Renal pelvis (tissue), 4 donors: Measurements from ENCODE around the gene TPRG1L. TPM values are rescaled to one million over a fixed set of nuclear protein-coding genes. Genes with fewer than 3 reads are reported as not detected.

ENCODE experiments used
- DNase-seq: peaks from one replicate; pipeline ENCODE4 v3.0.0-alpha.2; 2013
- polyA plus RNA-seq, 3 donors: library from polyadenylated mRNA; unstranded; fragments of 120-200 nt; gene quantifications; one replicate each; pipeline ENCODE4 v1.2.1, GENCODE V29; 2013; ENCODE audit not compliant: insufficient read length in 3 of 3

TPRG1L gene
- polyA plus RNA-seq, 3 donors: 39.8 to 46.1 (median 41.1) TPM

- no peak for DNase-seq
Measured at GRCh38 chr1:3623441-3624199, 1.2 kb upstream of the TPRG1L start.

- DNase-seq: no peak
Measured at GRCh38 chr1:3625151-3625907, 514 bp downstream of the TPRG1L start.

GRCh38 chr1:3626025-3626424, 1.2 kb downstream of the TPRG1L start:
- DNase-seq: no peak

GRCh38 chr1:3627515-3628253, 2.9 kb downstream of the TPRG1L start:
- no peak for DNase-seq

GRCh38 chr1:3628445-3628844, 3.6 kb downstream of the TPRG1L start:
- no peak for DNase-seq

GRCh38 chr1:3629561-3630160, 4.8 kb downstream of the TPRG1L start:
- DNase-seq: no peak

- DNase-seq: no peak
Measured at GRCh38 chr1:3630161-3630611, 5.4 kb downstream of the TPRG1L start.

GRCh38 chr1:3630914-3631313, 6.1 kb downstream of the TPRG1L start:
- DNase-seq: no peak

GRCh38 chr1:3631320-3632260, 6.8 kb downstream of the TPRG1L start:
- no peak for DNase-seq

GRCh38 chr1:3632298-3632697, 7.5 kb downstream of the TPRG1L start:
- no peak for DNase-seq

- DNase-seq: no peak
Measured at GRCh38 chr1:3632716-3633343, 8.0 kb downstream of the TPRG1L start.

- DNase-seq: no peak
Measured at GRCh38 chr1:3633344-3634058, 8.7 kb downstream of the TPRG1L start.

GRCh38 chr1:3634059-3634800, 9.4 kb downstream of the TPRG1L start:
- DNase-seq: no peak

GRCh38 chr1:3636080-3636479, 11.3 kb downstream of the TPRG1L start:
- DNase-seq: no peak

- no peak for DNase-seq
Measured at GRCh38 chr1:3636531-3636930, 11.7 kb downstream of the TPRG1L start.

GRCh38 chr1:3638027-3638426, 13.2 kb downstream of the TPRG1L start:
- no peak for DNase-seq

GRCh38 chr1:3638676-3639075, 13.9 kb downstream of the TPRG1L start:
- DNase-seq: no peak

GRCh38 chr1:3639397-3639911, 14.6 kb downstream of the TPRG1L start:
- DNase-seq: no peak
